SH-SY5Y (cell line): Measurements from ENCODE around the gene MST1R.

Source experiments
- GATA2 ChIP-seq: IDR thresholded peaks from 2 replicates; pipeline ENCODE4 v1.6.1; 2011; ENCODE audit warnings: mild to moderate bottlenecking, low read depth, low read length
- GATA3 ChIP-seq: IDR thresholded peaks from 2 replicates; pipeline ENCODE4 v1.6.1; 2011; ENCODE audit warnings: low read depth, mild to moderate bottlenecking, low read length, moderate library complexity

DNA sequence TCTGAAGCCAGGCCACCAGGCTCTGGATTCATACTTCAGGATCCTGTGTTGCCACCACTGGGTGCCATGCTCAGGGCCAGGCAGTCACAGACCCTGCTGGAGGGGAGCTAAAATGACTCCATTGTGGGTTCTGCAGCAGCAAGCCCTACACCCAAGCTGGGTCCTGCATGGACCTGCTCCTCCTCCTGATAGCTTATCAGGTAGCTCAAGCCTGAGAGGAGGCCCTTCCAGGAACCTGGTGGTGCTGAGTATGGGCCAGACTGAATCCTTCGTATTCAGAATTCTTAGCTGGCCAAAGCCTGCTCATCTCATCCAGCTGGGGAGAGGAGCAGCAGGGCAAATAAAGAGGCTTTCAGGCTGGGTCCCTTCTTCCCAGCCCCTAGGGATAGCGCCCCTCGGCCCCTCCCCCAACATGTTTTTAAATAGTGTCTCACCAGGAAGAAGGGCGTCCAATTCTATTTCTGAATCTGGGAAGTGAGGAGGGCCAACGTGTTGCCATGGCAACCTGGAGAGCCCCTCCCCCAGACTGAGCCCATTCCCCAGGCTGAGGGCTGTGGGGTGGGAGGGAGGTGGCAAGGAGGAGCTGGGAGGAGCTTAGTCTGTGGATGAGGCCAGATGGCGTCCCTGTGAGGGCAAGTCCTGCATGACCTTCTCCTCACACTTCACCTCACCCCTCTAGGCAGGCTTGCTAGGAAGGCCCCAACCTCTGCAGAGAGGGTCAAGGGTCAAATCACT lies 22.9 kb downstream of the MST1R start:
- TF ChIP-seq GATA2, result no peak
- no peak for TF ChIP-seq GATA3
